ENCODE measurements around the gene MBD3L2. TPM values are rescaled to one million over a fixed set of nuclear protein-coding genes. Genes with fewer than 3 reads are reported as not detected.
"Not testable (repeated sequence)": the region's sequence is repeated elsewhere in the genome, so short reads cannot be mapped to it uniquely, and the experiment has no call there.

MBD3L2 gene
- total and polyA plus RNA-seq, 2 experiments from 2014 or later: not detected

GRCh38 chr19:7063339-7063738, 14.2 kb downstream of the MBD3L2 start:
- Histone ChIP-seq H3K4me3 (no peak overlapping the region), H3K27ac (no peak overlapping the region), H3K4me2 (no peak overlapping the region), H3K27me3 (no peaks in the 10 kb centered on the region), H3K4me1 (ENCODE audit: insufficient read depth) (no peaks in the 10 kb centered on the region), H4K20me1 (ENCODE audit: insufficient read depth, poor library complexity, severe bottlenecking) (no peaks in the 10 kb centered on the region), H3K79me2 (no peaks in the 10 kb centered on the region), H3K36me3 (replicated peaks; ENCODE audit: insufficient read depth, low read depth) (no peaks in the 10 kb centered on the region), H3K9me3 (ENCODE audit: low read depth) (no peaks in the 10 kb centered on the region), H3K9me2 (replicated peaks; ENCODE audit: insufficient read depth) (no peaks in the 10 kb centered on the region), H2AFZ (no peak overlapping the region)
- WGBS (ENCODE audit: low lambda C conversion rate, missing lambda C conversion rate): 85% methylated on average over 4 of the region's 4 CpGs
- DNase-seq (ENCODE audit: low spot score): no peak
- TF ChIP-seq EZH2 (IDR thresholded peaks at IDR 0.05; ENCODE audit: borderline replicate concordance) (no peak), CTCF (IDR thresholded peaks at IDR 0.05; ENCODE audit: poor library complexity) (no peak), EZH2phosphoT487 (IDR thresholded peaks at IDR 0.05; ENCODE audit: low read depth, severe bottlenecking, unreplicated experiment) (no peak)

DNA sequence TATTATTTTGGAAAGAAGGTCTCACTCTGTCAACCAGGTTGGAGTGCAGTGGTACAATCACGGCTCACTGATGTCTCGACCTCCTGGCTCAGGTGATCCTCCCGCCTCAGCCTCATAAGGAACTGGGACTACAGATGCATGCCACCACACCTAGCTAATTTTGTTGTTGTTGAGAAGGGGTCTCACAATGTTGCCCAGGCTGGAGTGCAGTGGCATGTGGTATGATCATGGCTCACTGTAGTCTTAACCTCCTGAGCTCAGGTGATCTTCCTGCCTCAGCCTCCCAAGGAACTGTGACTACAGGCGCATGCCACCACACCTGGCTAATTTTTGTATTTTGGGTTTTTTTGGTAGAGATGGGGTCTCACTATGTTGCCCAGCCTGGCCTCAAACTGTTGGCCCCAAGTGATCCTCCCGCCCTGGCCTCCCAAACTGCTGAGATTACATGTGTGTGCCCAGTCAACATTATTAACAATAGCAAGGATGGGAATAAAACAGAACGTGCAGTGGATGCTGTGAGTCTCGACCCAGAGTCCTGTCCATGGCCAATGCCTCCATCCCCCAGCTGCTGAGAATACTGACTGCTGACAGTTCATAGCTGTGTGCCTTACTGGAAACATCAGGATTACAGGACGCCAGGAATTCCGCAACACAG, 14.8 kb downstream of the MBD3L2 start:
- 96% methylated on average over 9 of the region's 9 CpGs for WGBS (ENCODE audit: low lambda C conversion rate, missing lambda C conversion rate)
- TF ChIP-seq EZH2 (IDR thresholded peaks at IDR 0.05; ENCODE audit: borderline replicate concordance): no peak
- TF ChIP-seq CTCF (IDR thresholded peaks at IDR 0.05; ENCODE audit: poor library complexity): no peak
- TF ChIP-seq EZH2phosphoT487 (IDR thresholded peaks at IDR 0.05; ENCODE audit: low read depth, severe bottlenecking, unreplicated experiment): no peak
- H3K27ac ChIP-seq: no peak overlapping the region

GRCh38 chr19:7067122-7067521, 18.0 kb downstream of the MBD3L2 start:
- H3K4me3 ChIP-seq; H3K9me3 ChIP-seq (ENCODE audit: low read depth); H2AFZ ChIP-seq; H3K36me3 ChIP-seq (replicated peaks; ENCODE audit: insufficient read depth, low read depth); H4K20me1 ChIP-seq (ENCODE audit: insufficient read depth, poor library complexity, severe bottlenecking); H3K27me3 ChIP-seq; H3K27ac ChIP-seq; H3K4me2 ChIP-seq; H3K9me2 ChIP-seq (replicated peaks; ENCODE audit: insufficient read depth); H3K4me1 ChIP-seq (ENCODE audit: insufficient read depth): not testable (repeated sequence)
- WGBS (ENCODE audit: low lambda C conversion rate, missing lambda C conversion rate): 61% methylated on average over 13 of the region's 13 CpGs
- DNase-seq (ENCODE audit: low spot score): peak; percentile 22
- peaks cover 14% of the 10 kb centered on the region for H3K79me2 ChIP-seq

More for the DNA sequence above, 14.8 kb downstream of the MBD3L2 start:
- H3K27me3 ChIP-seq: no peaks in the 10 kb centered on the region
- H3K9me2 ChIP-seq (replicated peaks; ENCODE audit: insufficient read depth): no peaks in the 10 kb centered on the region
- no peaks in the 10 kb centered on the region for H3K9me3 ChIP-seq (ENCODE audit: low read depth)
- no peak overlapping the region for H3K4me3 ChIP-seq
- no peak overlapping the region for H3K4me2 ChIP-seq
- H2AFZ ChIP-seq: no peak overlapping the region
- no peak for DNase-seq (ENCODE audit: low spot score)
- H3K79me2 ChIP-seq: no peaks in the 10 kb centered on the region
- H3K4me1 ChIP-seq (ENCODE audit: insufficient read depth): no peaks in the 10 kb centered on the region
- no peaks in the 10 kb centered on the region for H3K36me3 ChIP-seq (replicated peaks; ENCODE audit: insufficient read depth, low read depth)
- no peaks in the 10 kb centered on the region for H4K20me1 ChIP-seq (ENCODE audit: insufficient read depth, poor library complexity, severe bottlenecking)

- Histone ChIP-seq H2AFZ (no peak overlapping the region), H3K36me3 (replicated peaks; ENCODE audit: insufficient read depth, low read depth) (peaks cover 7% of the 10 kb centered on the region), H3K4me2 (no peak overlapping the region), H3K9me3 (ENCODE audit: low read depth) (peaks cover 7% of the 10 kb centered on the region), H3K27ac (no peak overlapping the region), H3K4me1 (ENCODE audit: insufficient read depth) (peaks cover 5% of the 10 kb centered on the region), H3K79me2 (peaks cover 14% of the 10 kb centered on the region), H3K27me3 (no peaks in the 10 kb centered on the region), H3K4me3 (no peak overlapping the region), H3K9me2 (replicated peaks; ENCODE audit: insufficient read depth) (peaks cover 4% of the 10 kb centered on the region), H4K20me1 (ENCODE audit: insufficient read depth, poor library complexity, severe bottlenecking) (no peaks in the 10 kb centered on the region)
- TF ChIP-seq EZH2 (IDR thresholded peaks at IDR 0.05; ENCODE audit: borderline replicate concordance) (no peak), CTCF (IDR thresholded peaks at IDR 0.05; ENCODE audit: poor library complexity) (no peak), EZH2phosphoT487 (IDR thresholded peaks at IDR 0.05; ENCODE audit: low read depth, severe bottlenecking, unreplicated experiment) (no peak)
- DNase-seq (ENCODE audit: low spot score): no peak
- 89% methylated on average over 2 of the region's 2 CpGs for WGBS (ENCODE audit: low lambda C conversion rate, missing lambda C conversion rate)
These were observed 18.6 kb downstream of the MBD3L2 start for GRCh38 chr19:7067716-7068115.
